GM12878 (cell line): Measurements from ENCODE around the gene SLFN13. TPM values are rescaled to one million over a fixed set of nuclear protein-coding genes. Genes with fewer than 3 reads are reported as not detected.

Source experiments
- ATAC-seq: fragments of 200-7000 bp; cut with Tn5 transposase; 3 replicates; pipeline ENCODE4 v1.9.1; 2020; ENCODE audit warnings: mild to moderate bottlenecking, moderate library complexity
- BruUV-seq: library from RNA; stranded (reverse); fragments of 400-500 nt; replicated peaks from 2 replicates; lab custom pipeline; 2021; lab: Mats Ljungman, UMichigan
- CTCF ChIA-PET: fragments of 300-600 bp; sonication (Branson Sonifier 250); formaldehyde crosslinking; extraction: SDS; loops from one replicate; lab custom pipeline; 2021; ENCODE audit warnings: inconsistent platforms; lab: Yijun Ruan, JAX
- POLR2A ChIA-PET: fragments of 350-600 bp; formaldehyde crosslinking; extraction: SDS; loops from one replicate; lab custom pipeline; 2021; ENCODE audit warnings: inconsistent platforms; lab: Charles Lee
- RAD21 ChIA-PET: fragments of 300-600 bp; sonication (Branson Sonifier 250); formaldehyde crosslinking; loops from one replicate; lab custom pipeline; 2023; ENCODE audit warnings: antibody characterized with exemption; ENCODE audit not compliant: unreplicated experiment; lab: Charles Lee
- SMC1A ChIA-PET: fragments of 300-600 bp; sonication (Branson Sonifier 250); formaldehyde crosslinking; loops from one replicate; lab custom pipeline; 2023; ENCODE audit not compliant: unreplicated experiment, uncharacterized antibody; lab: Charles Lee
- DNase-seq: peaks from one replicate; pipeline ENCODE4 v3.0.0-alpha.2; 2011; ENCODE audit warnings: low read depth, low spot score
- FAIRE-seq: peaks from 3 replicates; lab custom pipeline; 2011; peaks lifted over from hg19 to GRCh38; lab: Jason Lieb, UNC
- H2AFZ ChIP-seq: 2 replicates; pipeline ENCODE4 v1.6.0; 2011; ENCODE audit warnings: low read depth, low read length, control low read depth; ENCODE audit not compliant: control insufficient read depth
- H3K27ac ChIP-seq: 2 replicates; pipeline ENCODE4 v1.5.1; 2011; ENCODE audit warnings: control low read depth; ENCODE audit not compliant: control insufficient read depth, insufficient read depth
- H3K27me3 ChIP-seq, 2 experiments: replicated peaks in 1 of 2; 2 replicates each; pipeline versions ENCODE4 v1.6.0 to v1.6.1; 2011; ENCODE audit warnings: low read length in 1 of 2; ENCODE audit not compliant: control insufficient read depth in 2 of 2, insufficient read depth in 2 of 2
- H3K36me3 ChIP-seq, 2 experiments: 2 replicates each; pipeline ENCODE4 v1.5.1; 2011; ENCODE audit warnings: low read length in 1 of 2; ENCODE audit not compliant: control insufficient read depth in 2 of 2, insufficient read depth in 2 of 2
- H3K4me1 ChIP-seq: 2 replicates; pipeline ENCODE4 v1.6.1; 2011; ENCODE audit warnings: mild to moderate bottlenecking, low read length, moderate library complexity, mixed read lengths; ENCODE audit not compliant: control insufficient read depth, insufficient read depth
- H3K4me2 ChIP-seq: 2 replicates; pipeline ENCODE4 v1.6.0; 2011; ENCODE audit warnings: control low read depth; ENCODE audit not compliant: control insufficient read depth, insufficient read depth
- H3K4me3 ChIP-seq: fragments of 200-600 bp; sonication (generic); 2 replicates; pipeline ENCODE4 v1.5.1; 2016
- H3K79me2 ChIP-seq: 2 replicates; pipeline ENCODE4 v1.6.0; 2011; ENCODE audit warnings: low read length; ENCODE audit not compliant: control insufficient read depth, insufficient read depth
- H3K9ac ChIP-seq: 2 replicates; pipeline ENCODE4 v1.8.0; 2011; ENCODE audit warnings: low read length, control low read depth, mixed read lengths; ENCODE audit not compliant: control insufficient read depth, insufficient read depth
- H3K9me3 ChIP-seq: replicated peaks from 3 replicates; pipeline ENCODE4 v1.5.1; 2011; ENCODE audit warnings: mild to moderate bottlenecking, low read length; ENCODE audit not compliant: control insufficient read depth, insufficient read depth
- H4K20me1 ChIP-seq: 2 replicates; pipeline ENCODE4 v1.6.0; 2011; ENCODE audit not compliant: control insufficient read depth, insufficient read depth
- ASH2L ChIP-seq: fragments of 300-600, 200-600 bp; sonication (generic); IDR thresholded peaks from 2 replicates; pipeline ENCODE4 v1.6.1; 2017; ENCODE audit warnings: low read depth, mild to moderate bottlenecking, borderline replicate concordance
- CREB1 ChIP-seq: IDR thresholded peaks from 2 replicates; pipeline ENCODE4 v1.6.1; 2012; ENCODE audit warnings: low read depth, mild to moderate bottlenecking, inconsistent platforms
- CREM ChIP-seq: IDR thresholded peaks from 2 replicates; pipeline ENCODE4 v1.6.1; 2014; ENCODE audit warnings: antibody characterized with exemption, low read depth
- EGR1 ChIP-seq, 2 experiments: IDR thresholded peaks; 1 replicate in 1 of 2; 2 replicates in 1 of 2; pipeline ENCODE4 v1.6.1; 2011 to 2012; ENCODE audit warnings: low read depth in 2 of 2, low read length in 2 of 2, borderline replicate concordance in 1 of 2, mild to moderate bottlenecking in 1 of 2, moderate library complexity in 1 of 2
- ETV6 ChIP-seq, 2 experiments: fragments of 450-650 bp in 1 of 2; IDR thresholded peaks in 1 of 2; conservative IDR thresholded peaks in 1 of 2; 2 replicates each; pipeline ENCODE4 v1.6.1; 2014; ENCODE audit warnings: antibody characterized with exemption in 1 of 2, borderline replicate concordance in 1 of 2, low read depth in 1 of 2, mild to moderate bottlenecking in 1 of 2, moderate library complexity in 1 of 2
- NR2F1 ChIP-seq: fragments of 450-650 bp; conservative IDR thresholded peaks from 2 replicates; pipeline ENCODE4 v1.6.1; 2017; ENCODE audit warnings: mild to moderate bottlenecking
- POLR2A ChIP-seq: IDR thresholded peaks from 2 replicates; pipeline ENCODE4 v1.6.1; 2011; ENCODE audit warnings: low read depth, mild to moderate bottlenecking, low read length
- SMC3 ChIP-seq: IDR thresholded peaks from 2 replicates; pipeline ENCODE4 v1.6.1; 2011; ENCODE audit warnings: low read length, improper control_type of control experiment, borderline replicate concordance
- SP1 ChIP-seq: IDR thresholded peaks from one replicate; pipeline ENCODE4 v1.6.1; 2011; ENCODE audit warnings: low read depth, low read length
- TCF3 ChIP-seq: IDR thresholded peaks from 2 replicates; pipeline ENCODE4 v1.6.1; 2012; ENCODE audit warnings: low read depth, mild to moderate bottlenecking, low read length, borderline replicate concordance; ENCODE audit not compliant: insufficient read depth
- ZNF274 ChIP-seq: IDR thresholded peaks from one replicate; pipeline ENCODE4 v1.8.0; 2011; ENCODE audit not compliant: insufficient read length, insufficient read depth
- WGBS: methylation state at CpG from one replicate; pipeline ENCODE4 v1.1.6; 2016; ENCODE audit warnings: low lambda C conversion rate; ENCODE audit not compliant: insufficient replicate concordance, insufficient coverage; ENCODE audit errors: missing lambda C conversion rate; 5-methylcytosine and 5-hydroxymethylcytosine counted together
- in situ Hi-C: fragments of 300-500 bp; cut with MboI; formaldehyde crosslinking; loops from 9 replicates; pipeline ENCODE4 v1.14.3; 2018; ENCODE audit warnings: mixed read lengths
- intact Hi-C: fragments of 100-400 bp; cut with micrococcal nuclease; formaldehyde crosslinking; loops from one replicate; pipeline ENCODE4 v1.14.2; 2022; ENCODE audit not compliant: unreplicated experiment
- polyA plus RNA-seq, 11 experiments: library from polyadenylated mRNA; depleted of rRNA in 4 of 11; unstranded in 6 of 11; stranded (reverse) in 5 of 11; fragments of >200 nt; fragmentation: Nextera tagmentation in 4 of 11; fragmentation: Illumina TruSeq in 1 of 11; extraction: Ambion mirVana in 4 of 11; extraction: Trizol in 1 of 11; gene quantifications; 1 replicate in 1 of 11; 2 replicates in 10 of 11; pipeline versions ENCODE4 v1.2.1 to v1.2.3, GENCODE V29; 2011 to 2016; ENCODE audit warnings: inconsistent platforms in 2 of 11, missing spikeins in 2 of 11, low read depth in 1 of 11
- total RNA-seq, 4 experiments: library from RNA; depleted of rRNA in 3 of 4; stranded (reverse); fragments of >200 nt in 3 of 4; fragmentation: Illumina TruSeq in 1 of 4; extraction: Trizol in 1 of 4; gene quantifications; 2 replicates each; pipeline versions ENCODE4 v1.2.1 to v1.2.3, GENCODE V29; 2013 to 2021
- TF ChIP-seq, protein P1 (sequence below): fragments of 450-650 bp; IDR thresholded peaks from 2 replicates; pipeline ENCODE4 v1.6.1; 2017; ENCODE audit warnings: mild to moderate bottlenecking, moderate library complexity
- TF ChIP-seq, protein P2 (sequence below): fragments of 450-650 bp; IDR thresholded peaks from 2 replicates; pipeline ENCODE4 v1.6.1; 2017; ENCODE audit warnings: low read depth, mild to moderate bottlenecking, moderate library complexity

SLFN13 gene
- total and polyA plus RNA-seq, 10 of the 15 experiments (the other 5 are each of a cell fraction or from before 2014, with no cell fraction given), result 12.4 to 82.4 (median 61.9) TPM

GRCh38 chr17:35460354-35460851, 11.8 kb upstream of the SLFN13 start:
- peak; percentile 39 for DNase-seq
- no peaks in the 10 kb centered on the region; a peak in 1 of 4 replicates for H3K36me3 ChIP-seq
- H2AFZ ChIP-seq, result peak overlapping the region; percentile 89
- peak overlapping the region; percentile 54; the same call in 1 of the 2 replicates for H3K4me3 ChIP-seq
- in situ Hi-C loops, result no loop called here
- 1% methylated on average over 37 of the region's 44 CpGs for WGBS
- ChIA-PET SMC1A (interaction anchor here (1.5 to 2.0 kb wide), 3 partner anchors 12 to 39 kb away, joined by 3 to 6 read pairs (median 4); partner anchors contain the start of gene SLFN13), CTCF (interaction anchor here (0.6 kb wide), 1 partner anchor 74 kb away, joined by 3 read pairs; no protein-coding TSS in a partner anchor), RAD21 (no interaction called here), POLR2A (interaction anchor here (2.1 kb wide), 1 partner anchor 12 kb away, joined by 7 read pairs; the partner anchor contains the start of gene SLFN13)
- no peaks in the 10 kb centered on the region for H3K4me1 ChIP-seq
- no peaks in the 10 kb centered on the region for H3K9me3 ChIP-seq
- no peak for FAIRE-seq
- peak overlapping the region; percentile 83 for H3K4me2 ChIP-seq
- no peaks in the 10 kb centered on the region for H4K20me1 ChIP-seq
- no peaks in the 10 kb centered on the region for H3K79me2 ChIP-seq
- peak overlapping the region; percentile 24; the same call in 1 of the 2 replicates for H3K27ac ChIP-seq
- intact Hi-C loops, result no loop called here
- H3K27me3 ChIP-seq, result no peaks in the 10 kb centered on the region
- ATAC-seq, result peak; percentile 98
- TF ChIP-seq, protein P1, sequence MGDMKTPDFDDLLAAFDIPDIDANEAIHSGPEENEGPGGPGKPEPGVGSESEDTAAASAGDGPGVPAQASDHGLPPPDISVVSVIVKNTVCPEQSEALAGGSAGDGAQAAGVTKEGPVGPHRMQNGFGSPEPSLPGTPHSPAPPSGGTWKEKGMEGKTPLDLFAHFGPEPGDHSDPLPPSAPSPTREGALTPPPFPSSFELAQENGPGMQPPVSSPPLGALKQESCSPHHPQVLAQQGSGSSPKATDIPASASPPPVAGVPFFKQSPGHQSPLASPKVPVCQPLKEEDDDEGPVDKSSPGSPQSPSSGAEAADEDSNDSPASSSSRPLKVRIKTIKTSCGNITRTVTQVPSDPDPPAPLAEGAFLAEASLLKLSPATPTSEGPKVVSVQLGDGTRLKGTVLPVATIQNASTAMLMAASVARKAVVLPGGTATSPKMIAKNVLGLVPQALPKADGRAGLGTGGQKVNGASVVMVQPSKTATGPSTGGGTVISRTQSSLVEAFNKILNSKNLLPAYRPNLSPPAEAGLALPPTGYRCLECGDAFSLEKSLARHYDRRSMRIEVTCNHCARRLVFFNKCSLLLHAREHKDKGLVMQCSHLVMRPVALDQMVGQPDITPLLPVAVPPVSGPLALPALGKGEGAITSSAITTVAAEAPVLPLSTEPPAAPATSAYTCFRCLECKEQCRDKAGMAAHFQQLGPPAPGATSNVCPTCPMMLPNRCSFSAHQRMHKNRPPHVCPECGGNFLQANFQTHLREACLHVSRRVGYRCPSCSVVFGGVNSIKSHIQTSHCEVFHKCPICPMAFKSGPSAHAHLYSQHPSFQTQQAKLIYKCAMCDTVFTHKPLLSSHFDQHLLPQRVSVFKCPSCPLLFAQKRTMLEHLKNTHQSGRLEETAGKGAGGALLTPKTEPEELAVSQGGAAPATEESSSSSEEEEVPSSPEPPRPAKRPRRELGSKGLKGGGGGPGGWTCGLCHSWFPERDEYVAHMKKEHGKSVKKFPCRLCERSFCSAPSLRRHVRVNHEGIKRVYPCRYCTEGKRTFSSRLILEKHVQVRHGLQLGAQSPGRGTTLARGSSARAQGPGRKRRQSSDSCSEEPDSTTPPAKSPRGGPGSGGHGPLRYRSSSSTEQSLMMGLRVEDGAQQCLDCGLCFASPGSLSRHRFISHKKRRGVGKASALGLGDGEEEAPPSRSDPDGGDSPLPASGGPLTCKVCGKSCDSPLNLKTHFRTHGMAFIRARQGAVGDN, result peak; percentile 45; the same call in 1 of the 2 replicates
- TF ChIP-seq ETV6 (conservative IDR thresholded peaks at IDR 0.05 in 1 of 2, IDR thresholded peaks at IDR 0.05 in 1 of 2; ENCODE audit: borderline replicate concordance in 1 of 2, low read depth in 1 of 2) (no peak), SP1 (no peak), SMC3 (no peak), NR2F1 (0 out of 2 replicates have a peak, but pooled peaks have one; percentile 21), ASH2L (no peak), CREM (peak; percentile 36; the same call in 1 of the 2 replicates), ZNF274 (no peak), CREB1 (peak; percentile 43; the same call in 1 of the 2 replicates), TCF3 (peak; percentile 66; the same call in 1 of the 2 replicates), EGR1 (IDR thresholded peaks at IDR 0.05; ENCODE audit: borderline replicate concordance in 1 of 2, low read depth in 2 of 2, low read length in 2 of 2) (peak in 1 of 2 experiments; percentile 59; a peak in 1 of 3 replicates), POLR2A (peak; percentile 64)
- TF ChIP-seq, protein P2, sequence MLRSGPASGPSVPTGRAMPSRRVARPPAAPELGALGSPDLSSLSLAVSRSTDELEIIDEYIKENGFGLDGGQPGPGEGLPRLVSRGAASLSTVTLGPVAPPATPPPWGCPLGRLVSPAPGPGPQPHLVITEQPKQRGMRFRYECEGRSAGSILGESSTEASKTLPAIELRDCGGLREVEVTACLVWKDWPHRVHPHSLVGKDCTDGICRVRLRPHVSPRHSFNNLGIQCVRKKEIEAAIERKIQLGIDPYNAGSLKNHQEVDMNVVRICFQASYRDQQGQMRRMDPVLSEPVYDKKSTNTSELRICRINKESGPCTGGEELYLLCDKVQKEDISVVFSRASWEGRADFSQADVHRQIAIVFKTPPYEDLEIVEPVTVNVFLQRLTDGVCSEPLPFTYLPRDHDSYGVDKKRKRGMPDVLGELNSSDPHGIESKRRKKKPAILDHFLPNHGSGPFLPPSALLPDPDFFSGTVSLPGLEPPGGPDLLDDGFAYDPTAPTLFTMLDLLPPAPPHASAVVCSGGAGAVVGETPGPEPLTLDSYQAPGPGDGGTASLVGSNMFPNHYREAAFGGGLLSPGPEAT, result no peak
- BruUV-seq, result no TSS peak
- H3K9ac ChIP-seq, result no peak overlapping the region; the same call in 1 of the 2 replicates
